ENCODE results near the gene JDP2. TPM values are rescaled to one million over a fixed set of nuclear protein-coding genes. Genes with fewer than 3 reads are reported as not detected.

JDP2 gene
- total and polyA plus RNA-seq, 2 donors (not counting 1 experiment from before 2014, with no cell fraction given), result 7.9 to 17.9 TPM

DNA sequence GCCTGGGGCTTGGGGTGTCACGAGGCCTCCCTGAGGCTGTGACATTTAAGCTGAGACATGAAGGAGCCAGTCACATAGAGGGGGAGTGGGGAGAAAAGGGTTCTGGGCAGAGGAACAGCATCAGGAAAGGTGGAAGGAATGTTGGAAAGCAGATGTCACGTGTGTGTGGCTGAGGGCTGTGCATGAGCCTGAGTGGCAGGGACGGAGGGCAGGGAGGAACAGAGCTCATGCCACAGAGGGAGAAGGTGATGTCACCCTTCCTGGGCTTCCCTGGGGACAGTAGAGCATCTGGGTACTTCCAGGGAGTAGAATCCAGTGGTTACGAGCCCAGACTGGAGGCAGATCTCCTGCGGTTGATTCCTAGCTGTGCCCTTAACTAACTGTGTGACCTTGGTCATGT is 32.0 kb upstream of the JDP2 start:
- Histone ChIP-seq H3K4me3 (ENCODE audit: control extremely low read depth in 1 of 5, extremely low read depth in 1 of 5, insufficient read depth in 1 of 5, low read depth in 2 of 5, low read length in 4 of 5) (no peak overlapping the region), H3K9me3 (ENCODE audit: control extremely low read depth in 1 of 3, control insufficient read depth in 2 of 3, insufficient read depth in 1 of 3, low read length in 2 of 3) (peaks cover 0 to 3% (median 1%) of the 10 kb centered on the region in 3 donors), H3K4me2 (replicated peaks; ENCODE audit: low read depth, low read length, poor library complexity, severe bottlenecking) (no peak overlapping the region), H3K27ac (ENCODE audit: low read length in 2 of 2) (no peak overlapping the region), H3K36me3 (replicated peaks in 1 of 2; ENCODE audit: control extremely low read depth in 1 of 2, control insufficient read depth in 1 of 2, extremely low read depth in 1 of 2, insufficient read depth in 2 of 2, low read length in 1 of 2) (no peaks in the 10 kb centered on the region), H3K27me3 (replicated peaks in 1 of 4; ENCODE audit: control extremely low read depth in 1 of 4, control insufficient read depth in 3 of 4, insufficient read depth in 4 of 4, low read length in 3 of 4) (peaks cover 0 to 3% (median 0%) of the 10 kb centered on the region in 4 experiments), H3K4me1 (ENCODE audit: control insufficient read depth in 2 of 2, insufficient read depth in 2 of 2, low read length in 2 of 2) (no peaks in the 10 kb centered on the region), H2AFZ (ENCODE audit: insufficient read depth, low read depth, low read length, poor library complexity, severe bottlenecking) (no peak overlapping the region), H4K20me1 (ENCODE audit: control insufficient read depth, insufficient read depth, low read length, poor library complexity, severe bottlenecking) (no peaks in the 10 kb centered on the region), H3K9ac (ENCODE audit: low read length) (no peak overlapping the region), H3K79me2 (ENCODE audit: control insufficient read depth, insufficient read depth, low read length) (no peaks in the 10 kb centered on the region)
- no peaks in the 10 kb centered on the region for H3K9me3 Mint-ChIP-seq (ENCODE audit: insufficient read depth)
- TF ChIP-seq EZH2 (IDR thresholded peaks at IDR 0.05; ENCODE audit: borderline replicate concordance, insufficient read depth, low read depth, low read length, poor library complexity, severe bottlenecking), result no peak
- TF ChIP-seq, protein P1, sequence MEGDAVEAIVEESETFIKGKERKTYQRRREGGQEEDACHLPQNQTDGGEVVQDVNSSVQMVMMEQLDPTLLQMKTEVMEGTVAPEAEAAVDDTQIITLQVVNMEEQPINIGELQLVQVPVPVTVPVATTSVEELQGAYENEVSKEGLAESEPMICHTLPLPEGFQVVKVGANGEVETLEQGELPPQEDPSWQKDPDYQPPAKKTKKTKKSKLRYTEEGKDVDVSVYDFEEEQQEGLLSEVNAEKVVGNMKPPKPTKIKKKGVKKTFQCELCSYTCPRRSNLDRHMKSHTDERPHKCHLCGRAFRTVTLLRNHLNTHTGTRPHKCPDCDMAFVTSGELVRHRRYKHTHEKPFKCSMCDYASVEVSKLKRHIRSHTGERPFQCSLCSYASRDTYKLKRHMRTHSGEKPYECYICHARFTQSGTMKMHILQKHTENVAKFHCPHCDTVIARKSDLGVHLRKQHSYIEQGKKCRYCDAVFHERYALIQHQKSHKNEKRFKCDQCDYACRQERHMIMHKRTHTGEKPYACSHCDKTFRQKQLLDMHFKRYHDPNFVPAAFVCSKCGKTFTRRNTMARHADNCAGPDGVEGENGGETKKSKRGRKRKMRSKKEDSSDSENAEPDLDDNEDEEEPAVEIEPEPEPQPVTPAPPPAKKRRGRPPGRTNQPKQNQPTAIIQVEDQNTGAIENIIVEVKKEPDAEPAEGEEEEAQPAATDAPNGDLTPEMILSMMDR (IDR thresholded peaks at IDR 0.05), result no peak
- no peaks in the 10 kb centered on the region for H3K4me1 Mint-ChIP-seq
- no peak overlapping the region for H3K27ac Mint-ChIP-seq
- DNase-seq (no peak), ATAC-seq (ENCODE audit: low read depth) (no peak)
- ChIA-PET CTCF (no interaction called here), POLR2A (no interaction called here)
- no peak overlapping the region for H3K4me3 Mint-ChIP-seq
- WGBS (ENCODE audit: insufficient coverage), result 93% methylated on average over 3 of the region's 5 CpGs
- H3K27me3 Mint-ChIP-seq, result no peaks in the 10 kb centered on the region
- intact Hi-C loops (cut with micrococcal nuclease), result no loop called here

DNA sequence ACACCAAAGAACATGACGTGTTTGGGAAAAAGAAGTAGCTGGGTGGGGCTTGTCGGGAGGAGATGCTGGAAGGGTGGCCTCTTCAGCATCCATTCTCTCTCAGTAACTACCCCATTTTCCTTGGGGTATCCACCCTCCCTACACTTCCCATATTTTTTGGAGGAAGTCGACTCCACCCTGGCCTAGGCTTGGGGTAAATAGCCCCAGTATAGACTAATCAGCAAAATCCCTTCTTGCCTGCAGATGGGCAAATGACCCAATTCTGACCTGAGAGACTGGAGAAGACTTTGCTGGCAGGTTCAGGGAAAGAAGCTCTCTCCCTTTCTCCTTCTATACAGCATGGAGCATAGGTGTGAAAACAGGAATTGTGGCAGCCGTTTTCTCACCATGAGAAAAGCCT is 28.5 kb upstream of the JDP2 start:
- no peaks in the 10 kb centered on the region for H3K4me1 Mint-ChIP-seq
- no peaks in the 10 kb centered on the region for H3K4me1 ChIP-seq (ENCODE audit: control insufficient read depth in 2 of 2, insufficient read depth in 2 of 2, low read length in 2 of 2)
- H3K9me3 ChIP-seq (ENCODE audit: control extremely low read depth in 1 of 3, control insufficient read depth in 2 of 3, insufficient read depth in 1 of 3, low read length in 2 of 3), result peaks cover 1 to 7% (median 3%) of the 10 kb centered on the region in 3 donors
- no peak overlapping the region for H3K27ac Mint-ChIP-seq
- intact Hi-C loops (cut with micrococcal nuclease), result no loop called here
- H3K4me3 ChIP-seq (ENCODE audit: control extremely low read depth in 1 of 5, extremely low read depth in 1 of 5, insufficient read depth in 1 of 5, low read depth in 2 of 5, low read length in 4 of 5), result no peak overlapping the region
- no peaks in the 10 kb centered on the region for H3K79me2 ChIP-seq (ENCODE audit: control insufficient read depth, insufficient read depth, low read length)
- H2AFZ ChIP-seq (ENCODE audit: insufficient read depth, low read depth, low read length, poor library complexity, severe bottlenecking), result no peak overlapping the region
- no peaks in the 10 kb centered on the region for H4K20me1 ChIP-seq (ENCODE audit: control insufficient read depth, insufficient read depth, low read length, poor library complexity, severe bottlenecking)
- ChIA-PET POLR2A (no interaction called here), CTCF (interaction anchor here (0.6 kb wide), 1 partner anchor 88 kb away, joined by 4 read pairs; no protein-coding TSS in a partner anchor)
- DNase-seq (no peak), ATAC-seq (ENCODE audit: low read depth) (no peak)
- H3K27me3 ChIP-seq (replicated peaks in 1 of 4; ENCODE audit: control extremely low read depth in 1 of 4, control insufficient read depth in 3 of 4, insufficient read depth in 4 of 4, low read length in 3 of 4), result peaks cover 0 to 8% (median 0%) of the 10 kb centered on the region in 4 experiments
- H3K9me3 Mint-ChIP-seq (ENCODE audit: insufficient read depth), result no peaks in the 10 kb centered on the region
- H3K27ac ChIP-seq (ENCODE audit: low read length in 2 of 2), result no peak overlapping the region
- no peak for TF ChIP-seq EZH2 (IDR thresholded peaks at IDR 0.05; ENCODE audit: borderline replicate concordance, insufficient read depth, low read depth, low read length, poor library complexity, severe bottlenecking)
- TF ChIP-seq, protein P1 (IDR thresholded peaks at IDR 0.05), result no peak
- no peaks in the 10 kb centered on the region for H3K27me3 Mint-ChIP-seq
- H3K4me2 ChIP-seq (replicated peaks; ENCODE audit: low read depth, low read length, poor library complexity, severe bottlenecking), result no peak overlapping the region
- WGBS (ENCODE audit: insufficient coverage), result 93% methylated on average over 3 of the region's 4 CpGs
- no peak overlapping the region for H3K9ac ChIP-seq (ENCODE audit: low read length)
- no peaks in the 10 kb centered on the region for H3K36me3 ChIP-seq (replicated peaks in 1 of 2; ENCODE audit: control extremely low read depth in 1 of 2, control insufficient read depth in 1 of 2, extremely low read depth in 1 of 2, insufficient read depth in 2 of 2, low read length in 1 of 2)
- no peak overlapping the region for H3K4me3 Mint-ChIP-seq

Data from B cell (primary cell).